Smooth muscle cell (in vitro differentiated cells): ENCODE measurements around the gene BCAS1. TPM values are rescaled to one million over a fixed set of nuclear protein-coding genes. Genes with fewer than 3 reads are reported as not detected.

Source experiments
- DNase-seq: peaks from one replicate; lab custom pipeline; 2025; ENCODE audit not compliant: unreplicated experiment; lab: John Stamatoyannopoulos, UW
- H2AFZ ChIP-seq: fragments of 200-600 bp; sonication (generic); 2 replicates; pipeline ENCODE4 v1.6.0; 2016; ENCODE audit warnings: antibody characterized with exemption, low read depth, mild to moderate bottlenecking
- H3F3A ChIP-seq: fragments of 200-600 bp; sonication (generic); 2 replicates; pipeline ENCODE4 v1.6.0; 2017; ENCODE audit warnings: antibody characterized with exemption, low read depth
- H3K27ac ChIP-seq: fragments of 200-600 bp; sonication (generic); 2 replicates; pipeline ENCODE4 v1.5.1; 2016; ENCODE audit warnings: low read depth, mild to moderate bottlenecking
- H3K27me3 ChIP-seq: fragments of 200-600 bp; sonication (generic); 2 replicates; pipeline ENCODE4 v1.6.1; 2016; ENCODE audit warnings: low read depth, mild to moderate bottlenecking
- H3K36me3 ChIP-seq: fragments of 200-600 bp; sonication (generic); 2 replicates; pipeline ENCODE4 v1.5.1; 2016; ENCODE audit warnings: low read depth
- H3K4me1 ChIP-seq: fragments of 200-600 bp; sonication (generic); 2 replicates; pipeline ENCODE4 v1.5.1; 2016; ENCODE audit warnings: low read depth
- H3K4me2 ChIP-seq: fragments of 200-600 bp; sonication (generic); 2 replicates; pipeline ENCODE4 v1.6.0; 2016; ENCODE audit warnings: mild to moderate bottlenecking
- H3K4me3 ChIP-seq: fragments of 200-600 bp; sonication (generic); 2 replicates; pipeline ENCODE4 v1.5.1; 2016; ENCODE audit warnings: mild to moderate bottlenecking
- H3K79me2 ChIP-seq: fragments of 200-600 bp; sonication (generic); 2 replicates; pipeline ENCODE4 v1.6.0; 2016; ENCODE audit warnings: low read depth, mild to moderate bottlenecking
- H3K9ac ChIP-seq: fragments of 200-600 bp; sonication (generic); 2 replicates; pipeline ENCODE4 v1.6.0; 2016; ENCODE audit warnings: low read depth
- H3K9me3 ChIP-seq: fragments of 200-600 bp; sonication (generic); replicated peaks from 2 replicates; pipeline ENCODE4 v1.5.1; 2016; ENCODE audit warnings: low read depth
- H4K20me1 ChIP-seq: fragments of 200-600 bp; sonication (generic); 2 replicates; pipeline ENCODE4 v1.6.0; 2016; ENCODE audit warnings: low read depth
- CTCF ChIP-seq: fragments of 200-600 bp; sonication (generic); IDR thresholded peaks from 2 replicates; pipeline ENCODE4 v1.5.1; 2017; ENCODE audit warnings: borderline replicate concordance, mild to moderate bottlenecking, antibody characterized with exemption; ENCODE audit not compliant: insufficient read depth, poor library complexity, severe bottlenecking
- WGBS: methylation state at CpG from one replicate; pipeline ENCODE4 v1.1.7; 2016; ENCODE audit warnings: low lambda C conversion rate; 5-methylcytosine and 5-hydroxymethylcytosine counted together
- polyA plus RNA-seq: library from polyadenylated mRNA; unstranded; fragments of >200 nt; fragmentation: Nextera tagmentation; extraction: Ambion mirVana; gene quantifications from 2 replicates; pipeline ENCODE4 v1.2.1, GENCODE V29; 2016
- total RNA-seq: library from RNA; depleted of rRNA; stranded (reverse); fragments of >200 nt; gene quantifications from 2 replicates; pipeline ENCODE4 v1.2.3, GENCODE V29; 2014

BCAS1 gene
- total and polyA plus RNA-seq, 2 experiments from 2014 or later: 0.09 to 0.15 TPM

GRCh38 chr20:53972179-53972578, 98.2 kb downstream of the BCAS1 start:
- DNase-seq: no peak
- 78% methylated on average over 1 of the region's 1 CpG for WGBS

GRCh38 chr20:53971096-53971683, 99.2 kb downstream of the BCAS1 start:
- DNase-seq: no peak
- no peaks in the 10 kb centered on the region for H3K36me3 ChIP-seq
- H4K20me1 ChIP-seq: no peaks in the 10 kb centered on the region
- H3K4me1 ChIP-seq: no peaks in the 10 kb centered on the region
- H3F3A ChIP-seq: no peaks in the 10 kb centered on the region
- no peaks in the 10 kb centered on the region for H3K79me2 ChIP-seq
- no peak overlapping the region for H2AFZ ChIP-seq
- no peak for TF ChIP-seq CTCF
- 94% methylated on average over 3 of the region's 3 CpGs for WGBS
- H3K27me3 ChIP-seq: no peaks in the 10 kb centered on the region
- no peak overlapping the region for H3K27ac ChIP-seq
- H3K9ac ChIP-seq: no peak overlapping the region
- H3K9me3 ChIP-seq: no peaks in the 10 kb centered on the region
- H3K4me3 ChIP-seq: no peak overlapping the region
- no peak overlapping the region for H3K4me2 ChIP-seq

More at GRCh38 chr20:53972179-53972578, 98.2 kb downstream of the BCAS1 start:
- no peak overlapping the region for H3K27ac ChIP-seq
- no peaks in the 10 kb centered on the region for H3K36me3 ChIP-seq
- H3K4me1 ChIP-seq: no peaks in the 10 kb centered on the region
- H3K9ac ChIP-seq: no peak overlapping the region
- no peak overlapping the region for H3K4me3 ChIP-seq
- no peaks in the 10 kb centered on the region for H3K9me3 ChIP-seq
- no peaks in the 10 kb centered on the region for H4K20me1 ChIP-seq
- no peak overlapping the region for H3K4me2 ChIP-seq
- H3K27me3 ChIP-seq: no peaks in the 10 kb centered on the region
- TF ChIP-seq CTCF: no peak
- H3F3A ChIP-seq: no peaks in the 10 kb centered on the region
- H3K79me2 ChIP-seq: no peaks in the 10 kb centered on the region
- no peak overlapping the region for H2AFZ ChIP-seq

- DNase-seq: no peak
- Histone ChIP-seq H3F3A (no peaks in the 10 kb centered on the region), H3K36me3 (no peaks in the 10 kb centered on the region), H3K27ac (no peak overlapping the region), H3K9ac (no peak overlapping the region), H2AFZ (no peak overlapping the region), H3K79me2 (no peaks in the 10 kb centered on the region), H4K20me1 (no peaks in the 10 kb centered on the region), H3K9me3 (no peaks in the 10 kb centered on the region), H3K27me3 (no peaks in the 10 kb centered on the region), H3K4me3 (no peak overlapping the region), H3K4me1 (no peaks in the 10 kb centered on the region), H3K4me2 (no peak overlapping the region)
- no peak for TF ChIP-seq CTCF
- 95% methylated on average over 2 of the region's 2 CpGs for WGBS
Measured at GRCh38 chr20:53970232-53970631, 100.2 kb downstream of the BCAS1 start.

GRCh38 chr20:53967527-53967926, 102.9 kb downstream of the BCAS1 start:
- H3K79me2 ChIP-seq: no peaks in the 10 kb centered on the region
- H4K20me1 ChIP-seq: no peaks in the 10 kb centered on the region
- H3K27ac ChIP-seq: no peak overlapping the region
- DNase-seq: no peak
- H3K9ac ChIP-seq: no peak overlapping the region
- no peak overlapping the region for H2AFZ ChIP-seq
- WGBS: 95% methylated on average over 5 of the region's 5 CpGs
- no peak for TF ChIP-seq CTCF
- H3K4me3 ChIP-seq: no peak overlapping the region
- no peaks in the 10 kb centered on the region for H3K4me1 ChIP-seq
- H3F3A ChIP-seq: no peaks in the 10 kb centered on the region
- no peaks in the 10 kb centered on the region for H3K9me3 ChIP-seq
- H3K36me3 ChIP-seq: no peaks in the 10 kb centered on the region
- H3K4me2 ChIP-seq: no peak overlapping the region
- H3K27me3 ChIP-seq: no peaks in the 10 kb centered on the region
